T-helper 1 cell (primary cell): Measurements from ENCODE around the gene ZNF280C.
"Not testable (repeated sequence)": the region's sequence is repeated elsewhere in the genome, so short reads cannot be mapped to it uniquely, and the experiment has no call there.

ENCODE experiments used
- DNase-seq, 5 donors: peaks; one replicate each; pipeline ENCODE4 v3.0.0-alpha.2; 2012 to 2020

The ZNF280C gene

DNA sequence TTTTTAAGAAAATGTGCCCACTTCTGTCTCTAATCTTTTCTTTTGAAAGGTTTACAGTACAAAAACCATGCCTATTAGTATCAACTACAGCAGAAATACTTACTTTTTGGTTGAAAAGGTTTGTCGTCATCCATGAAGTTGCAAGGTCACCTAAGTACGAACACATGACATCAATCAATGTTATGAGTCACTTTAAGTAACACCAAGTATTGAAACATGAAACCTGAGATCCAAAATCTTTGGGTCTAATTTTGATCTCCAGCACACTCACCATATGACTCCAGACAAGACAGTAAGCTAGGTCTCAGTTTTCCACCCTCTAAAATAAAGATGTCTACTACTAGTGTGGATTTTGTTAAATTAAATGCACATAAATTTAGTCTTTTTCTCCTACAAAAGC lies 8.4 kb downstream of the ZNF280C start:
- no peak for DNase-seq

DNA sequence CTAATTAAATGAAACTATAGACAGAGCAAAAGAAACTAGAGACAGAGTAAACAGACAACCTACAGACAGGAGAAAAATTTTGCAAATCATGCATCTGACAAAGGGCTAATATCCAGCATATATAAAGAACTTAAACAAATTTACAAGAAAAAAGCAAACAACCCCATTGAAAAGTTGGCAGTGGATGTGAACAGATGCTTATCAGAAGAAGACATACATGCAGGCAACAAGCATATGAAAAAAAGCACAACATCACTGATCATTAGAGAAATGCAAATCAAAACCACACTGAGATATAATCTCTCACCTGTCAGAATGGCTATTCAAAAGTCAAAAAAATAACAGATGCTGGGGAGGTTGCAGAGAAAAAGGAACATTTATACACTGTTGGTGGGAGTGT lies 14.8 kb downstream of the ZNF280C start:
- no peak for DNase-seq

DNA sequence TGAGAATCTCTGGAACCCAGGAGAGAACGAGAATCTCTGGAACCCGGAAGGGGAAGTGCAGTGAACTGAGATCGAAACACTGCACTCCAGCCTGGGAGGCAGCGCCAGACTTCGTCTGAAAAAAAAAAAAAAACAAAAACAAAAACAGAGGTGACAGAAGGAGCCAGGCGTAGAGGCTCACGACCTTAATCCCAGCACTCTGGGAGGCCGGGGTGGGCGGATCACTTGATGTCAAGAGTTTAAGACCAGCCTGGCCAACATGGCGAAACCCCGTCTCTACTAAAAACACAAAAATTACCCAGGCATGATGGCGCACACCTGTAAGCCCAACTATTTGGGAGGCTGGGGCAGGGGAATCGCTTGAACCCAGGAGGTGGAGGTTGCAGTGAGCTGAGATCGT lies 17.0 kb downstream of the ZNF280C start:
- DNase-seq, result no peak

DNA sequence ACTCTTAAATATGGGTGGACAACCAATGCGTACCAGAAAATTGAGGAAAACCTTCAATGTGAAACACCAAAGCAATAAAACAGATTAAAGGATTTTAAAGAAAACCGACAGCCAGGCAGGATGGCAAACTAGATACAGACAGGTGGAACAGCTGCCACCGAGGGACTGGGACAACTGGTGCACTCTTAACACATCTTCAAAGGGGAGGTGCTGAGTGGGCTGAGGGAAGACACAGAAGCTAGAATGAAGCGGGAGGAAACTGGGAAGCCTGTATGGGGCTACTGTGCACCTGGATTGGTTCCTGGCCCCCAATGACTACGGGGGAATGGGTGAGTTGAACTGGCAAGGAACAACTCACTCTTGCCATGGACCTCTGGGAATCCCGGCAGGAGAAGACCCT lies 20.7 kb downstream of the ZNF280C start:
- no peak for DNase-seq

DNA sequence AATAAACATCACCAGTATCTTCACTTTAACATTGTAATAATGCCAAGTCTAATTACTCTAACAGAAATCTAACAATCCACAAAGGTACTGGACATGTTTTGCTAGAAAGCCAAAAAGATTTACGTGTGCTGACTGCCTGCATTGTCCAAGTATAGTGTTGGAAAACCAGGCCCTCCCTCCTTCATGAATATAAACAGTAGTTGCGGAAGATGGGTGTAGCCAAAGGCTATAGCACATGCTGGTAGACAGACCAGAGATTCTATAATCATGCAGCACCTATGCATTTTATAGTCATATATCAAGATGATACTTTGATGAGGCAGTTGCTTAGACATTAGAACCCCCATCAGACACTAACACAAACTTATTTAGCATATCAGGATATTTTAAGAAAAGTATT lies 22.6 kb downstream of the ZNF280C start:
- DNase-seq, result no peak

DNA sequence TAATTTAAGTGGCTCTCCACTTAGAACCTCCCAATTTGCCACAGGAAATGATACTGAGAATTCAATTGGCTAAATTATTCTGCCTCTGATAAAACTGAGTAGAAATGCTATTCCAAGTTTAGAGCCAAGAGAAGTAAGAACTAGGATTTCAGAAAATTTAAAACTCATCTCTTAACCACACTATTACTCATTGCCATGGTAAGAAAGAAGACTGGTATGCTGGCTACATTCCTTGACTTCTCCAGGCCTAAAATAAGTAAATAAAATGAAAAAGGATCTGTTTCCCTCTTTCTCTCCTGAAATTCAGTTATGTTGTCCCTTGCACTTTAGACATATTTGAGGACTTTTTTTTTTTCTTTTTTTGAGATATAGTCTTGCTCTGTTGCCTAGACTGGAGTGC lies 23.3 kb downstream of the ZNF280C start:
- DNase-seq, result no peak

DNA sequence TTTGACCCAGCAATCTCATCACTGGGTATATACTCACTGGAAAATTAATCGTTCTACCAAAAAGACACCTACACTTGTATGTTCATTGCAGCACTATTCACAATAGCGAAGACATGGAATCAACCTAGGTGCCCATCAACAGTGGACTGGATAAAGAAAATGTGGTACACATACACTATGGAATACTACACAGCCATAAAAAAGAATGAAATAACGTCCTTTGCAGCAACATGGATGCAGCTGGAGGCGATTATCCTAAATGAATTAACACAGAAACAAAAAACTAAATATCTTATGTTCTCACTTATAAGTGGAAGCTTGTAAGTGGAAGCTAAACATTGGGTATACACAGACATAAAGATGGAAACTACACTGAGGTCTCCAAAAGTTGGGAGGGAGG lies 37.5 kb downstream of the ZNF280C start:
- not testable (repeated sequence) for DNase-seq

DNA sequence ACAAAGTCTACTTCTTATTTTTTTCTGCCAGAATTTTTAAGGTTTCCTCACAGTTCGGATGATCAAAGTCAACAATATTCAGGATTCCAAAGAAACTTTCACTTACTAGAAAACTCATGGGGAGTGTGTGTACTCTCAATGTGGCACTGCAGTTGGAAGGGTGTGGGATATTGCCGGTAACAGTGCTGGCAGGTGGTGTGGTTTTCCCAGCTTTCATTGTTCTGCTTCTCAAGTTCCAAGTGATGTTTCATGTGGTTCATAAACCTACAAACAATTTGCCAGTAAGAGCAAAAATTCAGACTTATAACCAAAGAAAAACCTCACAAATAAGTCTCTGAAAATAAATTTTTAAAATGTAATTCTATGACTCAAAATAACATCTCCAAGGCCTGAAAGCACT lies 39.8 kb downstream of the ZNF280C start:
- DNase-seq, result no peak

DNA sequence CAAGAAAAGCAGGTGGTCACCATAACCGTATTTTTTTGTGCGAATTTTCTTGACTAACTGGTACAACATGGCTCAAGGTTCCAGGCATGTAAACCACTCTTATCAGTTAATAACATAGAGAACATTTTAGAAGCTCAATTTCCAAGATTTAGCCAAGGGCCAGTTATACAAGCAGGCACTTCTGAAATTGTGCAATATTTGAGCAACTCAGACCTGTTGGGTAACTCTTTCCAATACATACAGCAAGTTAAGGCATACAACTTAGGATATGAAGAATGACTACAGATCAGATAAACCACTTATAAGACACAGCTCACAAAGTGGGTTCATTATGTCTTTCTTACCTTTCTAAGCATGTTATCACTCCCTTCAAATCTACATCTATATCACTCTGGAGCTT lies 43.9 kb downstream of the ZNF280C start:
- no peak for DNase-seq

DNA sequence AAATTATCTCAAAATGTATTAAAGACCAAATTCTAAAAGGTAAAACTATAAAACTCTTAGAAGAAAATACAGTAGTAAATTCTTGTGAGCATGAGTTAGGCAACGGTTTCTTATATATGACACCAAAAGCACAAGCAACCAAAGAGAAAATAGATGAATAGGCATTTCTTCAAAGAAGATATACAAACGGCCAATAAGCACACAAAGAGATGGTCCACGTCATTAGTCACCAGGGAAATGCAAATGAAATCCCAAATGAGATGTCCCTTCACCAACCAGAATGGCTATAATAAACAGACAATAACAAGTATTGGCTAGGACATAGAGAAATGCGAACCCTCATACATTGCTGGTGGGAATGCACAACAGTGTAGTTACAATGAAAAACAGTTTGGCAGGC lies 52.4 kb downstream of the ZNF280C start:
- peak in 1 of 5 donors; percentile 6 for DNase-seq

DNA sequence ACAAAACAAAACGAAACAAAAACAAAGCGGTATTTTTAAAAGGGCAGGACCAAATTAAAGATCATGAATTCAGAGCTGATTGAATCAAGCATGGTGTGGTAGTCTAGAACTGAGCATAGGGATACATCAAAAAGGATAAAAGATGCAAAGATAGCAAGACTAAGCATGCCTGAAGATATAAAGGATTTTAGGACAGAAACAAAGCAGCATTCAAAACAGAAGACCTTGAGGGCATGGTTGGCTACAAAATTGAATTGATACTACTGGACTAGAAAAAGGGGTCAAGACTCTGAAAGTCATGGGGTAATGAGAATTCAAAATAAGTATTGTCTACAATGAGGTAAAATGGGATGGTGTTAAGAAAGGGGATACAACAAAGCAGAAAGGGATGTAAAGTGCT lies 55.3 kb downstream of the ZNF280C start:
- DNase-seq, result no peak

DNA sequence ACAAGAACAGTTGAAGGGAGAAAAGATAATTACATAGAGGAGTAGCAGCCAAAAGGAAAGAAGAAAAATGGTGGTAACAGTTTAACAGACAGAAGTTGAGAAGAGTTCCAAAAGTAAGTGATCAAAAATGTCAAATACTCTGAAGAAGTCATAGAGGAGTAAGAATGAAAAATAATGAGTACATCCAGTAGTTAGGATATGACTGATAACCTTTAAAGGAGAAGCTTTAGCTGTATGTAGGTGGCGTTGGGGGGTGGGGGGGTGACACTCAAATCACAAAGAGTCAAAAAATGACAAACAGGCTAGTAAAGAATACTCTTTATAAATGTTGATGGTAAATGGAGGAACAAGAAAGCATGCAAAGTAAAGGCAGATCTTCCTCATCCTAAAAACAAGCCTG lies 56.3 kb downstream of the ZNF280C start:
- DNase-seq, result peak in 1 of 5 donors; percentile 48

DNA sequence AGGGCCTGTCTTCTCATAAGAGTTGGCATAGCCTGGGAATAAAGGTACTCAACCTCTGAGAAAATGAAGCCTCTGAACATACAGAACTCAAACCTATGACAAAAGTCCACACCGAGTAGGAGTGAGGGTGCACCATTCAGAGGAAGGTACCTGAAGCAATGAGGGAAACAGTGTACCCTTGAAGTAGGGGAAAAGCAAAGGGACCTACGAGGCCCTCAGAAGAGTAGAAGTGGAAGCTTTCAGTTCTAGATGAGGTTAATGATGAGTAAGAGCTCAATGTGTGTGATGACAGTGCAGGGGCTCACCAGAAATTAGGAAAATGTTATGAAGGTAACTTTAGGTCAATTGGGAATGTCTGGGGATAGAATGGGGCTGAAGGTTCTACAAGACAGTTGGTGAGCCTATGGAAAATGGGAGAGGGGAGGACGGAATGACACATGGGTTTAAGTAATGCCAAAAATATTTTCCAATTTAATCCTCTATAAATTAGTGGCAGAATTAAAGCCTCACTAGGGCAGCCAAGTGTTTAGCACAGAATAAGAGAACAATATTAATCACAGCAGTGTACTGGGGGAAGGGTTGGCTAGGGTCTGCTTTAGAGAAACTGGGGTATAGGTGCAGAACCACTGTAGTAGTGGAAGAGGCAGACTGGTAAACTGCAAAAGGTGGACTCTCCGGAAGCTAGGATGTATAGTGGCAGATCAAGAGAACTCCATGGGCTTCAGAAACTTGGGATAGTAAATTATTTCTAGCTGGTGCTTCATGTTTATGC lies 57.1 kb downstream of the ZNF280C start:
- peak in 1 of 5 donors; percentile 21 for DNase-seq

DNA sequence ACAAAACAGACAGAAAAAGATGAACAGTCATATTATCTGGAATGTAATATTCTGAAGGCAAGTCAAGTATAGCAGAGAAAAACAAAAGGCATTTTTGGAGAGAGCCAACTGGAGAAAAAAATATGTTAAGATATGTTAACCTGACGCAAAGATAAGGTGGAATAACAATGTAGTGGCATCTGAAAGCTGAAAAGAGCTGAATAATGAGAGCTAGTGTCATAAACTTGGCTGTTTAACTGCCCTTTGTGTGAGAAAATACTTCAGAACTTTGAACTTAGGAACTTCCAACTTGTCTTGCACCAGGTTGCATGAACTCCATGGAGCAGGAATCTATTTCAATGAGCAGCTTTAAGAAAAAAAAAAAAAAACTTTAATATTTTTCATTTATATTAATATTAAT lies 64.1 kb downstream of the ZNF280C start:
- DNase-seq, result no peak

DNA sequence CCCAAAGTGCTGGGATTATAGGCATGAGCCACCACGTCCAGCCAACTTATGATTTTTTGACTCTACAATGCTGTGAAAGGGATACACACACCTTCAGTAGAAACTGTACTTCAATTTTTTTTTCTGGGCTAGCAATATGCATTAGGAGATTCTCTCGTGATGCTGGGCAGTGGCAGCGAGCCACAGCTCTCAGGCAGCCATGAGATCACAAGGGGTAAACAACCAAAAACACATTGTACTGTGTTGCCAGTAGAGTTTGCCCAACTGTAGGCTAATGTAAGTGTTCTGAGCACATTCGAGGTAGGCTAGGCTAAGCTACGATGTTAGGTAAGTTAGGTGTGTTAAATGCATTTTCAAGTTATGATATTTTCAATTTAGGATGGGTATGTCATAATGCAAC lies 71.2 kb downstream of the ZNF280C start:
- no peak for DNase-seq

DNA sequence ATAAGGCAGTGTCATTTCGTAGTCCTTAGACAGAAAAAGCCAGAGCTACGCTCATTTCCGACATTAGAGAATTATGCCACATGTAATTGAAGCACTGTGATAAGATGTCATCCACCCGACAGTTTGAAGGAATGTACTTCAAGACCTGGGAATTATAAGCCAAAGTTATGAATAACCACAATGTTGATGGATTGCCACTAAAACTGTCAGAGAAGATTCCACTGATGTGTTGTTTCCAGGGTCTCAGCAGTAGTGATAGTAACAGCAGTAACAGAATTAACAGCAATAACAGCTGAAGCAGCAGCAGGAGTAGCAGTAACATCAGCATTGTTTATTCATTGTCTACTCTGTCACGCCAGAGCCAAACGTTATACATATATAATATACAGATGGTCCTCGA lies 72.2 kb downstream of the ZNF280C start:
- DNase-seq, result no peak

DNA sequence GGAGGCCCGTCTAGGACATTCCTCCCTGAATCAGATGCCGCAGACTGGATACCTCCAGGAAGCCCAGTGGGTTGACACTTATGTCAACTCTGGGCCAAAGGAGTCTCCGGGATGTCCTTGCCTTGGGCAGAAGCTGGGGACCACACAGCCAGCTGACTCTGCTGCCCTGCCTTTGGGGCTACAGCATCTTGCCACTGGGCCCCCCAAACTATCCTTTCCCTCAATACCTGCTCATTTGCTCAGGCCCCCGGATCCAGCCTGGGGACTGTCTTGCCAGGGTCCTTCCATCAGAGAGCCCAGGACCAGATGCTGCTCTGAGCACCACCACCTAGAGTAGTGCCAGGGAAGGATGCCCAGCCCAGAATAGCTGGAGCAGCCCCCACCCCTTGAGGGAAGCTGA lies 77.9 kb downstream of the ZNF280C start:
- no peak for DNase-seq

DNA sequence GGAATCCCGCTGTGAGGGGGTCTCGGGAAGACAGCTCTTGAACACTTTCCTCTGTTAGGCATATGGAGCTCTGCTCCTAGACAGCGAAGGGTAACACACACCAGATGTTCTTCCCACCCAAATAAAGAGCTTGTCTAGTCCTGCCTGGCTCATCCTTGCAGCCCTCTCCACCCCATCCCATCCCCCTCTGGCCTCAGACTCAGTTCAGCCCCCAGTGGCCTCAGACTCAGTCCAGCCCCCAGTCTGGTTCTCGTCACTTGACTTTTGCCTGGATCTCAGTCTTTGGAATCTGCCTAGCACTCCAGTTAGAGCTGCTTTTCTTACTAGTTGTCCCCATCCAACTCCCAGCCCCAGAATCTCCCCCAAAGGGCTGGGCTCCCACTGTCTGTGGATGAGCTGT lies 82.0 kb downstream of the ZNF280C start:
- no peak for DNase-seq

DNA sequence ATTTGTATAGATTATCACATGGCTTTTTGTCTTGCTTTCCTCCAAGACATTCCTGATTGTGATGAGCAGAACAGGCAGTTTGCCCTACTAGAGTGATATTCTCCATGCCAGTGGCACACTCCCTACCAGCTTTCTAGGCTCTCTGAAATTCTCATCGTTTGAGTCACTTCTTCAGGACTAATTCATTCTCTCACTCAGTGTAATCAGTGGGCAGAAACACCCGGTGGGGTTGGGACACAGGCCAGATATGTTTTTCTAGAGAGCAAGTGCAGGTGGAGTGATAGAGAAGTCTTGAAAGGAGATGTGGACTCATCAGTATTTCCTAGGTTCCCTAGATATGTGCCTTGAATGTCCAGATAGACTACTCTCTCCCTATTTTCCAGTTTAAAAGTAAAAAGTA lies 83.8 kb downstream of the ZNF280C start:
- DNase-seq, result no peak

DNA sequence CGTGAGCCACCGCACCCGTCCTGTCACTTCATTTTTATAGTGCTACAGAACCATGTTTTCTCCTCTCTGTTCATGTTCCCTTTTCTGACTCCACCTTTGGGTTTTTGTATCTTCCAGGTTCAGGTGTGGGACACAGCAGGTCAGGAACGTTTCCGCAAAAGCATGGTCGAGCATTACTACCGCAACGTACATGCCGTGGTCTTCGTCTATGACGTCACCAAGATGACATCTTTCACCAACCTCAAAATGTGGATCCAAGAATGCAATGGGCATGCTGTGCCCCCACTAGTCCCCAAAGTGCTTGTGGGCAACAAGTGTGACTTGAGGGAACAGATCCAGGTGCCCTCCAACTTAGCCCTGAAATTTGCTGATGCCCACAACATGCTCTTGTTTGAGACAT lies 84.5 kb downstream of the ZNF280C start:
- DNase-seq, result no peak

DNA sequence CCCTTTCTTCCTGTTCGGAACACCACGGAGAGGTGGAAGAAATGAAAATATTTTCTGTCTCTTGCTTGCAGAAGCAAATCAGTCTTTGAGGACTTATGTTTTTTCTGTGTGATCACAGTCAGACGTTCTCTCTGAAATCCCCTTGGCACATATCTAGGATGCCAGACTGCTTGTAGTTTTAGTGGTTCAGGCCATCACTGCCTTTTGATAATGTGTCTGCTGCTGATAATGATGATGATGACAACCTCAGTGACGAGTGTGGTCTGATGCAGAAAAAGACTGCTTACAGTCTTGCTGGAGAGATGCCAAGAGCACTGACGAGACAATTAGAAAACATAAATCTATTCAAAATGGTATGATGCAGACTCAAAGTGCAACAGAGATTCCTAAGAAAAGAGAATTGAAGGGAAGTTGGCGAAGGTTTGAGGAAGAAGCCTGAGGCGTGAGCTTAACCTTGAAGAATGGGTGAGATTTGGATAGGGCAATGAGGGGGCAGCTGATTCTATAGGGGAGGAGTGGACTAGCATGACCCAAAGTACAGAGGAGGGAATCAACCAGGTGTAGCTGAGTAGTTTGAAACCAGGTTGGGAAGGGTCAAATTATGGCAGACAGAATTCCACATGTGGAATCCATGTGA lies 89.0 kb downstream of the ZNF280C start:
- DNase-seq, result no peak

DNA sequence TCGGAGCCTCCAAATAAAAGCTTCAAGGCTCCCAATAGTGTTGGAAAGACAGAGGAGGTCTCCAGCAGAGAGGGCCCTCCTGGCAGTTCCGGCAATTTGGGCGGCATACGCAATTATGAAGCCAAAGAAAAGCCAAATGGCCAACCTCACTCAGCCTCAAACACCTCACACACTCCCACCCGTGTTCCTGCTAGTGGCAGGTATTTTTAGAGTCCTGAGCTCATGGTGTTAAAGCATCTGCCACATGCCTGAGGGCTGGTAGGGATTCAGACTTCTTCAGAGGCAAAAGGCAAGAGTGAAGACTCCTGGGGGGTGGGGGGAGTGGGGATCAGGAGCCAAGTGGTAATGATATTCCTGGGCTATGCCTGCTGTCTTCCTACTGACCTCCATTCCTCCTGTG lies 89.5 kb downstream of the ZNF280C start:
- no peak for DNase-seq

DNA sequence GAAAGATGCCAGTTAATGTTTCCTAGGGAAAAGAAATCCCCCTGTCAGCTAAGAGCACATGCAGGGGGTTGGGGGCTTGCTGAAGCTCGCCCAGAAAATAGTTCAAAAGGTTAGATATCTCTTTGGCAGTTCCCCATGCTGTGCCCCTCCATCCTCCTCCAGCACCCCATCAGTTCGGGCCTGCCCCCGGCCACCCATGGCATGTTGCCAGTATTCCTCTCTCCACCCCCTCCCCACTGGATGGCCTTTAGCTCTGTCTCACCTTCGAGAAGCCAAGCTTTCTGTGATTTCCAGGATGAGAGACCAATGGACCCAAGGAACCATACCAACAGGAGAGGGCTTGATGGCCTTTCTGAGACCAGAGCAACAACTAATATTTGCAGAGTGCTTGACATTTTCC lies 91.8 kb downstream of the ZNF280C start:
- DNase-seq, result no peak

DNA sequence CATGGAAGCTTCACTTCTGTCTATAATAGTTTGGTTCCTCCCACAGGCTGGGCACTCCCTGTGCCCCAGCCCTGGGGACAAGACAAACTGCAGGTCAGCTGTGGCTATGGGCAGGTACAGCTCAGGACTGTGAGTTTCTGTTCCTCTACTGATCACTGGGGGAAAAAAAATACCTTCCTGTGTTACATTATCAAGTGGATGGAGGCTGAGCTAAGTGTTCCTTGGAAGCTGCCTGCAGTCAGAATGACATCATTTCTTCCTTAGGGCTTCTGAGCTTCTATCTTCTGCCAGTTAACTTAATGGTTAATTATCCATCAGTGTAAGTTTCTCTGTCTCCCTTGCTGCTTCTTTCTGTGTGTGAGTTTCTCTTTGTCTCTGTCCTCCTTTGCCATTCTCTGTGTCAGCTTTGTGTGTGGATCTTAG lies 92.3 kb downstream of the ZNF280C start:
- DNase-seq, result no peak

DNA sequence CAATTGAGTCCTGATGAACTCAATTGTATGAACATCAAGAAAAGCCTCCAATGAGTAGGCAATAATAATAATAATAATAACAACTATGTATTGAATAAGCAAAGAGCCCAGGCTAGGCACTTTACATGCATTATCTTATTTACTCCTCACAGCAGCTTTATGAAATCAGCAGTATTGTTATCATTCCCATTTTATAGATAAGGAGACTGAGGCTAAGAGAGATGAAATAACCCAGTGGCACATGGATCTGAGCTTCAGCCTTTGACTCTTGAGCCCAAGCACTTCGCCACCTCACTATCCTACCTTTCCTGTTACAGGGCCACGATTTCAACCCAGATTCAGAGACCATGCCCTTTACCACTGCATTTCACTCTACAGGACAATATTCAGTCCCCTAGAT lies 93.8 kb downstream of the ZNF280C start:
- DNase-seq, result no peak
